GM18505 (cell line): ENCODE results near the gene ARHGDIG.

Experiments used
- ATAC-seq: cut with Tn5 transposase; IDR thresholded peaks from one replicate; pipeline ENCODE4 v1.9.1; 2021; ENCODE audit not compliant: unreplicated experiment
- POLR2A ChIP-seq: IDR thresholded peaks from 4 replicates; pipeline ENCODE4 v1.6.1; 2011; ENCODE audit warnings: borderline replicate concordance; ENCODE audit not compliant: insufficient read depth, insufficient read length; ENCODE audit errors: extremely low read depth

ARHGDIG gene

GRCh38 chr16:280552-280951, at the start of gene ARHGDIG:
ARHGDIG (plus strand) TSS chr16:280591; CDS start chr16:280681, 90 bp downstream.
- no peak for ATAC-seq
- no peak for TF ChIP-seq POLR2A

- TF ChIP-seq POLR2A = no peak
- no peak for ATAC-seq
These were observed 49.4 kb upstream of the ARHGDIG start for GRCh38 chr16:230949-231348.

GRCh38 chr16:234468-235305, 45.7 kb upstream of the ARHGDIG start, which contains the start of gene FAM234A:
FAM234A (plus strand) TSS chr16:234821; CDS start chr16:254414, 19,593 bp downstream.
- peak; percentile 79 for ATAC-seq
- TF ChIP-seq POLR2A = peak; percentile 97

GRCh38 chr16:239948-240277, 40.5 kb upstream of the ARHGDIG start:
- no peak for TF ChIP-seq POLR2A
- ATAC-seq = no peak

- TF ChIP-seq POLR2A = no peak
- no peak for ATAC-seq
These were observed 39.8 kb upstream of the ARHGDIG start for GRCh38 chr16:240559-240958.

GRCh38 chr16:242281-242680, 38.1 kb upstream of the ARHGDIG start:
- no peak for ATAC-seq
- TF ChIP-seq POLR2A = no peak

GRCh38 chr16:243348-243747, 37.0 kb upstream of the ARHGDIG start:
- TF ChIP-seq POLR2A = no peak
- no peak for ATAC-seq

- no peak for TF ChIP-seq POLR2A
- no peak for ATAC-seq
These were observed 35.3 kb upstream of the ARHGDIG start for GRCh38 chr16:245105-245504.

GRCh38 chr16:247027-247426, 33.4 kb upstream of the ARHGDIG start:
- TF ChIP-seq POLR2A = no peak
- ATAC-seq = no peak

- ATAC-seq = no peak
- no peak for TF ChIP-seq POLR2A
These were observed 31.0 kb upstream of the ARHGDIG start for GRCh38 chr16:249431-249830.

- no peak for ATAC-seq
- no peak for TF ChIP-seq POLR2A
These were observed 27.7 kb upstream of the ARHGDIG start for GRCh38 chr16:252366-253337.

- TF ChIP-seq POLR2A = no peak
- ATAC-seq = no peak
These were observed 26.6 kb upstream of the ARHGDIG start for GRCh38 chr16:253833-254232.

- no peak for ATAC-seq
These were observed 25.9 kb upstream of the ARHGDIG start for GRCh38 chr16:254461-254860.

More at GRCh38 chr16:254461-254860, 25.9 kb upstream of the ARHGDIG start:
- no peak for TF ChIP-seq POLR2A
